Activated T-helper 2 cell treated with anti-CD3 and anti-CD28 coated beads, Interferon-gamma antibody, Interleukin-2, Interleukin-4, amounts not matched to agents 10 μg/mL and 5 μg/mL and 100 μg/mL, durations not matched to agents 14 hours and 24 hours and 36 hours (primary cell): ENCODE measurements around the gene RASSF8. TPM values are rescaled to one million over a fixed set of nuclear protein-coding genes. Genes with fewer than 3 reads are reported as not detected.

Experiments used
- DNase-seq: peaks from one replicate; pipeline ENCODE4 v3.0.0; 2021; ENCODE audit warnings: low spot score
- H3K27ac Mint-ChIP-seq: one replicate; pipeline ENCODE4 v1.8.0; 2021; ENCODE audit warnings: mixed read lengths
- H3K27me3 Mint-ChIP-seq: one replicate; pipeline ENCODE4 v1.8.0; 2021; ENCODE audit warnings: low read depth, mixed read lengths
- H3K36me3 Mint-ChIP-seq: one replicate; pipeline ENCODE4 v1.8.0; 2021; ENCODE audit warnings: low read depth, mixed read lengths
- H3K4me1 Mint-ChIP-seq: one replicate; pipeline ENCODE4 v1.8.0; 2021; ENCODE audit warnings: low read depth, mixed read lengths
- H3K4me3 Mint-ChIP-seq: one replicate; pipeline ENCODE4 v1.8.0; 2021; ENCODE audit warnings: low read depth, mild to moderate bottlenecking, moderate library complexity, mixed read lengths
- H3K9me3 Mint-ChIP-seq: one replicate; pipeline ENCODE4 v1.8.0; 2021; ENCODE audit warnings: mixed read lengths
- intact Hi-C: fragments of 100-400 bp; cut with micrococcal nuclease; formaldehyde crosslinking; loops from one replicate; pipeline ENCODE4 v1.15.1; 2023
- total RNA-seq: library from RNA; stranded (reverse); gene quantifications from 2 replicates; pipeline ENCODE4 v1.2.3, GENCODE V29; 2022

RASSF8 gene
- total RNA-seq, 1 donor from 2014 or later: 0.16 TPM

- no peaks in the 10 kb centered on the region for H3K9me3 Mint-ChIP-seq
- H3K27ac Mint-ChIP-seq: no peak overlapping the region
Measured at GRCh38 chr12:26028953-26029735, 70.7 kb downstream of the RASSF8 start.

GRCh38 chr12:26029736-26030022 lies 71.2 kb downstream of the RASSF8 start:
- Mint-ChIP-seq H3K27ac (no peak overlapping the region), H3K27me3 (peaks cover 17% of the 10 kb centered on the region), H3K36me3 (no peaks in the 10 kb centered on the region), H3K9me3 (no peaks in the 10 kb centered on the region), H3K4me3 (no peak overlapping the region), H3K4me1 (no peaks in the 10 kb centered on the region)
- intact Hi-C loops: loop anchor here (1.0 kb wide), 1 partner anchor 593 kb away; no protein-coding TSS in a partner anchor
- DNase-seq: no peak

More at GRCh38 chr12:26028953-26029735, 70.7 kb downstream of the RASSF8 start:
- H3K4me3 Mint-ChIP-seq: no peak overlapping the region
- H3K4me1 Mint-ChIP-seq: no peaks in the 10 kb centered on the region
- H3K36me3 Mint-ChIP-seq: no peaks in the 10 kb centered on the region
- DNase-seq: no peak
- intact Hi-C loops: loop anchor here (1.0 kb wide), 1 partner anchor 593 kb away; no protein-coding TSS in a partner anchor
- H3K27me3 Mint-ChIP-seq: peaks cover 17% of the 10 kb centered on the region

GRCh38 chr12:26030371-26030770 lies 71.9 kb downstream of the RASSF8 start:
- intact Hi-C loops: no loop called here
- peaks cover 17% of the 10 kb centered on the region for H3K27me3 Mint-ChIP-seq
- H3K4me1 Mint-ChIP-seq: no peaks in the 10 kb centered on the region
- no peak overlapping the region for H3K27ac Mint-ChIP-seq
- no peaks in the 10 kb centered on the region for H3K9me3 Mint-ChIP-seq
- no peaks in the 10 kb centered on the region for H3K36me3 Mint-ChIP-seq
- no peak overlapping the region for H3K4me3 Mint-ChIP-seq
- no peak for DNase-seq

- Mint-ChIP-seq H3K4me3 (no peak overlapping the region), H3K36me3 (no peaks in the 10 kb centered on the region), H3K9me3 (no peaks in the 10 kb centered on the region), H3K27me3 (peaks cover 17% of the 10 kb centered on the region), H3K4me1 (no peaks in the 10 kb centered on the region), H3K27ac (no peak overlapping the region)
- no peak for DNase-seq
- intact Hi-C loops: no loop called here
Measured at GRCh38 chr12:26031318-26031717, 72.8 kb downstream of the RASSF8 start.

- no peak for DNase-seq
- Mint-ChIP-seq H3K4me1 (no peaks in the 10 kb centered on the region), H3K27me3 (peaks cover 16% of the 10 kb centered on the region), H3K27ac (no peak overlapping the region), H3K4me3 (no peak overlapping the region), H3K36me3 (no peaks in the 10 kb centered on the region), H3K9me3 (no peaks in the 10 kb centered on the region)
- intact Hi-C loops: no loop called here
Measured at GRCh38 chr12:26031827-26032226, 73.3 kb downstream of the RASSF8 start.

GRCh38 chr12:26032290-26032689 lies 73.8 kb downstream of the RASSF8 start:
- Mint-ChIP-seq H3K36me3 (no peaks in the 10 kb centered on the region), H3K4me3 (no peak overlapping the region), H3K9me3 (no peaks in the 10 kb centered on the region), H3K27ac (no peak overlapping the region), H3K4me1 (no peaks in the 10 kb centered on the region), H3K27me3 (peaks cover 16% of the 10 kb centered on the region)
- intact Hi-C loops: no loop called here
- DNase-seq: no peak

- Mint-ChIP-seq H3K4me1 (no peaks in the 10 kb centered on the region), H3K9me3 (no peaks in the 10 kb centered on the region)
- intact Hi-C loops: no loop called here
Measured at GRCh38 chr12:26032719-26033241, 74.3 kb downstream of the RASSF8 start.

GRCh38 chr12:26034371-26035142 lies 76.1 kb downstream of the RASSF8 start:
- Mint-ChIP-seq H3K9me3 (no peaks in the 10 kb centered on the region), H3K4me1 (no peaks in the 10 kb centered on the region), H3K27me3 (peaks cover 10% of the 10 kb centered on the region), H3K27ac (no peak overlapping the region), H3K36me3 (no peaks in the 10 kb centered on the region), H3K4me3 (no peak overlapping the region)
- intact Hi-C loops: no loop called here
- DNase-seq: no peak

More at GRCh38 chr12:26032719-26033241, 74.3 kb downstream of the RASSF8 start:
- H3K27ac Mint-ChIP-seq: no peak overlapping the region
- H3K4me3 Mint-ChIP-seq: no peak overlapping the region
- DNase-seq: no peak
- H3K36me3 Mint-ChIP-seq: no peaks in the 10 kb centered on the region
- H3K27me3 Mint-ChIP-seq: peaks cover 12% of the 10 kb centered on the region

GRCh38 chr12:26036877-26037276 lies 78.4 kb downstream of the RASSF8 start:
- H3K4me1 Mint-ChIP-seq: no peaks in the 10 kb centered on the region
- no peaks in the 10 kb centered on the region for H3K9me3 Mint-ChIP-seq
- no peaks in the 10 kb centered on the region for H3K36me3 Mint-ChIP-seq
- intact Hi-C loops: no loop called here
- H3K27me3 Mint-ChIP-seq: peaks cover 8% of the 10 kb centered on the region
- no peak overlapping the region for H3K4me3 Mint-ChIP-seq
- no peak overlapping the region for H3K27ac Mint-ChIP-seq
- no peak for DNase-seq

- H3K9me3 Mint-ChIP-seq: no peaks in the 10 kb centered on the region
Measured at GRCh38 chr12:26037615-26038220, 79.2 kb downstream of the RASSF8 start.

GRCh38 chr12:26042645-26043044 lies 84.2 kb downstream of the RASSF8 start:
- intact Hi-C loops: no loop called here
- no peak overlapping the region for H3K4me3 Mint-ChIP-seq
- peaks cover 14% of the 10 kb centered on the region for H3K27me3 Mint-ChIP-seq
- no peak for DNase-seq
- no peaks in the 10 kb centered on the region for H3K4me1 Mint-ChIP-seq
- no peaks in the 10 kb centered on the region for H3K36me3 Mint-ChIP-seq
- H3K27ac Mint-ChIP-seq: no peak overlapping the region
- H3K9me3 Mint-ChIP-seq: no peaks in the 10 kb centered on the region

More at GRCh38 chr12:26037615-26038220, 79.2 kb downstream of the RASSF8 start:
- Mint-ChIP-seq H3K4me3 (no peak overlapping the region), H3K27me3 (peaks cover 10% of the 10 kb centered on the region), H3K4me1 (no peaks in the 10 kb centered on the region), H3K36me3 (no peaks in the 10 kb centered on the region), H3K27ac (no peak overlapping the region)
- intact Hi-C loops: no loop called here
- DNase-seq: no peak

- no peak for DNase-seq
- Mint-ChIP-seq H3K4me3 (no peak overlapping the region), H3K27me3 (peaks cover 11% of the 10 kb centered on the region), H3K4me1 (no peaks in the 10 kb centered on the region), H3K9me3 (no peaks in the 10 kb centered on the region), H3K36me3 (no peaks in the 10 kb centered on the region), H3K27ac (no peak overlapping the region)
- intact Hi-C loops: no loop called here
Measured at GRCh38 chr12:26043135-26044006, 84.9 kb downstream of the RASSF8 start.
